ENCODE measurements around the gene SMARCC1.
A peak's percentile ranks its signal among the peaks of the same experiment; 100 is the strongest.
"Not testable (repeated sequence)": the region's sequence is repeated elsewhere in the genome, so short reads cannot be mapped to it uniquely, and the experiment has no call there.

Gene SMARCC1

DNA sequence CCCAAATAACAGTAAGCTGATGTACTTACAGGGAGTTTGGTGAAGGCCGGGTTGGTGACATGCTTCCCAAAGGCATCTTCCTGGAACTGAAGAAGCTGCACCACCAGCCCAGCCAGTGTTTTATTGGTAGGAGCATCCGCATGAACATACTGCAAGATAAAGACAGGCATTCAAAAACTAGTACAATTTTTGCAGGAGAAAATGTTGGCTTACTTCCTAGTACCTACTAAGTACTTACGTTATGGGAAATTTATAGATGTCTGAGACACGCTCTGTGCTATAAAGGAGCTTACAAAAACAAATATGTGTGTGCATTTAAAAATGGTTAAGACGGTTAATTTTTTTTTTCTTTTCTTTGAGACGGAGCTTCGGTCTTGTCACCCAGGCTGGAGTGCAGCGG lies 8.9 kb downstream of the SMARCC1 start:
- DNase-seq (ENCODE audit: insufficient read length, low spot score): no peak
- FAIRE-seq: no peak

DNA sequence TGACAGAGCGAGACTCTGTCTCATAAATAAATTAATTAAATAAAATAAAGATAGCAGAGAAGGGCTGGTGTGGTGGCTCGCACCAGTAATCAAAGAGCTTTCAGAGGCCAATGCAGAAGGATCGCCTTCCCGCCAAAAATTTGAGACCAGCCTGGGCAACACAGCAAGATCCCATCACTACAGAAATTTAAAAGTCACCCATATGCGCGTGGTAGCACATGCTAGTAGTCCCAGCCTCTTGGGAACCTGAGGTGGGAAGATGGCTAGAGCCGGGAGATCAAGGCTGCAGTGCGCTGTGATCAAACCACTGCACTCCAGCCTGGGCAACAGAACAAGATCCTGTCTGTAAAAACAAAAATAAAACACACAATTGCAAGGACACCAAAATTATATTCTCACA lies 9.6 kb downstream of the SMARCC1 start:
- DNase-seq (ENCODE audit: insufficient read length, low spot score) (no peak), FAIRE-seq (no peak)

DNA sequence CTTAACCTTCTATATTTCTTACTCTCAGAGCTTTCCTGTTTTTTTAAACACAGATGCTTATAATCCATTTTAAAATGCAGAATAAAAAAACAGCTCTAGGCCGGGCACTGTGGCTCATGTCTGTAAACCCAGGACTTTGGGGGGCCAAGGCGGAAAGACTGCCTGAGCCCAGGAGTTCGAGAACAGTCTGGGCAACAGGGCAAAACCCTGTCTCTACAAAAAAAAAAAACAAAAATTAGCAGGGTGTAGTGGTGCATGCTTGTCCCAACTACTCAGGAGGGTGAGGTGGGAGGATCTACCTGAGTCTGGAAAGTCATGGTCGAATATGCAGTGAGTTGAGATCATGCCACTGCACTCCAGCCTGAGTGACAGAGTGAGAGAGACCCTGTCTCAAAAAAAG lies 15.5 kb downstream of the SMARCC1 start:
- no peak for FAIRE-seq

DNA sequence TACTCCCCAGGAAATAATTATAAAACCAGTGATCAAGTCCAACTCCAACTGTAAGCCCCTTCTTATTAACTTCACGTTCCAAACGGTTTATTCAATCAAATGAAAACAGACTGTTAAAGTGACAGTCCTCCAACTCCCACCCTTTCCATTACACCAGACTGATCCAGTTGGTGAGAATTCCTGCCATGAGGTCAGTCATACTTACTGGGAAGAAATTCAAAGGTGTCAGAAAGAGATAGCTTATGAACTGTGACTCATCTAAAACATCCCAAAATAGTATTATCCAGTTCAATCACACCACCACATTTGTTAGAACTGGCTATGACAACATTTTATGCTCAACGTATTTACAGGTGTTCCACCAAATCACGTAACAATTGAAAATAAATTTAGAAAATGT lies 19.5 kb downstream of the SMARCC1 start:
- no peak for DNase-seq (ENCODE audit: insufficient read length, low spot score)
- FAIRE-seq: no peak

More for the DNA sequence above, 15.5 kb downstream of the SMARCC1 start:
- no peak for DNase-seq (ENCODE audit: insufficient read length, low spot score)

DNA sequence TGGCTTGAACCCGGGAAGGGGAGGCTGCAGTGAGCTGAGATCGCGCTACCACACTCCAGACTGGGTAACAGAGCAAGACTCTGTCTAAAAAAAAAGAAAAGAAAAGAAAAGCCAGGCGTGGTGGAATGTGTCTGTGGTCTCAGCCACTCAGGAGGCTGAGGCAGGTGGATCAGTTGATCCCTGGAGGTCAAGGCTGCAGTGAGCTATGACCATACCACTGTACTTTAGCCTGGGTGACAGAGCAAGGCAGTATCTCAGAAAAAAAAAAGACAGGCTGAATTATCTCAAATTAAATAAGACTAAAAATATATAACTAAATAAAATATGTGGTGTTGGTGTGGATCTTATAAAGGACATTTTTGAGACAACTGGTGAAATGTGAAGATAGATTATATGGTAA lies 20.6 kb downstream of the SMARCC1 start:
- DNase-seq (ENCODE audit: insufficient read length, low spot score) (no peak), FAIRE-seq (no peak)

DNA sequence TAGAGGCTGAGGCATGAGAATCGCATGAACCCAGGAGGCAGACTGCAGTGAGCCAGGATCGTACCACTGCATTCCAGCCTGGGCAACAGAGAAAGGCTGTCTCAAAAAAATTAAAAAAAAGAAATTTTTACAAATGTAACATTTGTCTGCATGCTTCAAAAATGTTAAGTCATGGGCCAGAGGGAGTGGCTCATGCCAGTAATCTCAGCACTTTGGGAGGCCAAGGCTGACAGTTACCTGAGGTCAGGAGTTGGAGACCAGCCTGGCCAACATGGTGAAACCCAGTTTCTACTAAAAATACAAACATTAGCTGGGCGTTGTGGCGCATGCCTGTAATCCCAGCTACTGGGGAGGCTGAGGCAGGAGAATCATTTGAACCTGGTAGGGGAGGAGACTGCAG lies 21.5 kb downstream of the SMARCC1 start:
- FAIRE-seq; DNase-seq (ENCODE audit: insufficient read length, low spot score): not testable (repeated sequence)

DNA sequence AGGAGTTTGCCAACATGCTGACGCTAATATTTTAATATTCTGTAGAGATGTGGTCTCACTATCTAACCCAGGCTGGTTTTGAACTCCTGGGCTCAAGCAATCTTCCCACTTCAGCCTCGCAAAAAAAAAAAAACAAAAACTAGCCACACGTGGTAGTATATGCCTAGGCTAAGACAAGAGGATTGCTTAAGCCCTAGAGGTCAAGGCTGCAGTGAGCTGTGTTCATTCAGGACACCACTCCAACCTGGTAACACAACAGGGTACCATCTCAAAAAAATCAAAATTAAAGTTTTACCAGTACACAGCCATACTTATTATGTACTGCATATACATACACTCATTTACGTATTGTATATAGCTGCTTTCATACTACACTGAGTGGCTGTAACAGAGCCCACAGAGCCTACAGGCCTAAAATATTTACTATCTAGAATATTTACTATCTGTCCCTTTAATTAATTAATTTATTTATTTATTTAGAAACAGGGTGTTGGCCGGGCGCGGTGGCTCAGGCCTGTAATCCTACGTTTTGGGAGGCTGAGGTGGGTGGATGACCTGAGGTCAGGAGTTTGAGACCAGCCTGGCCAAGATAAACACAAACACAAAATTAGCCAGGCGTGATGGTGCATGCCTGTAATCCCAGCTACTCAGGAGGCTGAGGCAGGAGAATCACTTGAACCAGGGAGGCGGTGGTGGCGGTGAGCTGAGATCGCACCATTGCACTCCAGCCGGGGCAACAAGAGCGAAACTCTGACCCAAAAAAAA lies 23.2 kb downstream of the SMARCC1 start:
- FAIRE-seq: no peak
- DNase-seq (ENCODE audit: insufficient read length, low spot score): no peak

DNA sequence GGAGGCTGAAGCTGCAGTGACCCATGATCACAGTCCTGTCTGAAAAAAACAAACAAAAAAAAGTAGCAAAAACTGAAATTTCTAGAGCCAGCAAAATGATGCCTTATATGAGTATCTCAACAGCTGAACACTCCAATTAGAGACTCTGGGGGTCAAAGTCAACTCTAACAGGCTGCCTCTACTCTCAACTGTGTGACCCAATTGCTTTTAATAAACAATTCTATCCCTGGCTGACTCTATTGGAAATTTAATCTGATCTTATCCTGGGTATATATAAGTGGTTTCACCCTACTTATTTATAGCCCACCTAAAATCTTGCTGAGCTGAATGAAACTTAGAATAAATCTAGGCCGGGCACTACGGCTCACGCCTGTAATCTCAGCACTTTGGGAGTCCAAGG lies 29.0 kb downstream of the SMARCC1 start:
- DNase-seq (ENCODE audit: insufficient read length, low spot score): no peak
- FAIRE-seq: no peak

DNA sequence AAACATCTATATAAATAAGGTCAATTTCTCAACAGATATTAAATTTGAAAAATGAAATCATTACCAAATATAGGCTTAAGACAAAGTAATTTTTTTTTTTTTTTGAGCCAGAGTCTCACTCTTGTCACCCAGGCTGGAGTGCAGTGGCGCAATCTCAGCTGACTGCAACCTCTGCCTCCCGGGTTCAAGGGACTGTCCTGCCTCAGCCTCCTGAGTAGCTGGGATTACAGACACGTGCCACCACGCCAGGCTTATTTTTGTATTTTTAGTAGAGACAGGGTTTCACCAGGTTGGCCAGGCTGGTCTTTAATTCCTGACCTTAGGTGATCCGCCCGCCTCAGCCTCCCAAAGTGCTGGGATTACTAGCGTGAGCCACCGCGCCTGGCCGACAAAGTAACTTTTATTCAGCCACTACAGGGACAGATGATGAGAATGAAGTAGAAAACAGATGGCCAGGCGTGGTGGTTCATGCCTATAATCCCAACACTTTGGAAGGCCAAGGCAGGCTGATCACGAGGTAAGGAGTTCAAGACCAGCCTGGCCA lies 30.8 kb downstream of the SMARCC1 start:
- not testable (repeated sequence) for DNase-seq (ENCODE audit: insufficient read length, low spot score); FAIRE-seq

DNA sequence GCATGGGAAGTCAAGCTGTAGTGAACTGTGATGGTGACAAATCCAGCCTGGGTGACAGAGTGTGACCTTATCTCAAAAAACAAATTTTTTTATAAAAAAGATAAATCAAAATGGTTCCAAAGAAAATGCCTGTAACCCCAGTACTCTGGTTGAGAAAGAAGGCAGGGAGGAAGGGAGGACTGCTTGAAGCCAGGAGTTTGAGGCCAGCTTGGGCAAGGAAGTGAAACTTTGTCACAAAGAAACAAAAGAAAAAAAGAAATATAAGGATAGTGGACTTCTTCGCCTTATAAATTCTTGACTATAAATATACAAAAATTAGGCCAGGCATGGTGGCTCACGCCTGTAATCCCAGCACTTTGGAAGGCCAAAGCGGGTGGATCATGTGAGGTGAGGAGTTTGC lies 34.1 kb downstream of the SMARCC1 start:
- no peak for FAIRE-seq

DNA sequence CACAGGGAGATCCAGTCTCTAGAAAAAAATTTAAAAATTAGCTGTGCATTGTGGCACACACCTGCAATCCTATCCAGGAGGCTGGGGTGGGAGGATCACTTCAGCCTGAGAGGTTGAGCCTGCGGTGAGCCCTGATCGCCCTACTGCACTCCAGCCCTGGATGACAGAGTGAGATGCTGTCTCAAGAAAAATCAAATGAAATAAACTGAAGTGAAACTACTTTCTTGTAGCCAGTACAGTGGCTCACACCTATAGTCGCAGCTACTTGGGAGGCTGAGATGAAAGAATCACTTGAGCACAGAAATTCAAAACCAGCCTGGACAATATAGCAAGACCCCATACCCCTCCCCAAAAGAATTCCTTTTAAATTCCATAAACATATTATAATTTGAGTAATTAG lies 35.4 kb downstream of the SMARCC1 start:
- DNase-seq (ENCODE audit: insufficient read length, low spot score) (no peak), FAIRE-seq (no peak)

More for the DNA sequence above, 34.1 kb downstream of the SMARCC1 start:
- no peak for DNase-seq (ENCODE audit: insufficient read length, low spot score)

DNA sequence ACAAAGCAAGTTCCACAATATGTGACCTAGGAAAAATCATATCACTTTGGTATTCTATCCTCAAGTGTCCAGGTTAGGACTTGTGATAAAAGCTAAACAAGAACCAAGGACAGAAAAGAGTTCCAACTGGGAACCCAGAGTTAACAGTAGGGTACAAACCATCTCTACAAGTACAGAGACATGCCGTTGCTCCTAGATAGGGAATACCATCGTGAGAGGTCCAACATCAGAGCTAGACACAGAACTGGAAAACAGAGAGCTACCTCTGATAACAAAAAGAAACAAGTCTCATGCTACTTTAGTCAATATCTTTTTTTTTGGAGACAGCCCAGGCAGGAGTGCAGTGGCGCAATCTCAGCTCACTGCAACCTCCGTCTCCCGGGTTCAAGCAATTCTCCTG lies 37.8 kb downstream of the SMARCC1 start:
- no peak for FAIRE-seq
- DNase-seq (ENCODE audit: insufficient read length, low spot score): no peak

DNA sequence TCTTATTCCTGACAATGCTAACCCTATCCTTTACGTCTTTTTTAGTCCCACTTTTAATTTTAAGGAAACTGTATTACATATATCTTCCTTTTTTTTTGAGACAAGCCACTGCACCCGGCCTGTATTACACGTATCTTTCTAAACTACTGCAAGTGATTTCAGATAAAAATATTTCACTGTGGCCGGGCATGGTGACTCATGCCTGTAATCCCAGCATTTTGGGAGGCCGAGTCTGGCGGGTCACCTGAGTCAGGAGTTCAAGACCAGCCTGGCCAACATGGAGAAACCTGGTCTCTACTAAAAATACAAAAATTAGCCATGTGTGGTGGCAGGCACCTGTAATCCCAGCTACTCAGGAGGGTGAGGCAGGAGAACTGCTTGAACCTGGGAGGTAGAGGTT lies 38.3 kb downstream of the SMARCC1 start:
- not testable (repeated sequence) for FAIRE-seq; DNase-seq (ENCODE audit: insufficient read length, low spot score)

DNA sequence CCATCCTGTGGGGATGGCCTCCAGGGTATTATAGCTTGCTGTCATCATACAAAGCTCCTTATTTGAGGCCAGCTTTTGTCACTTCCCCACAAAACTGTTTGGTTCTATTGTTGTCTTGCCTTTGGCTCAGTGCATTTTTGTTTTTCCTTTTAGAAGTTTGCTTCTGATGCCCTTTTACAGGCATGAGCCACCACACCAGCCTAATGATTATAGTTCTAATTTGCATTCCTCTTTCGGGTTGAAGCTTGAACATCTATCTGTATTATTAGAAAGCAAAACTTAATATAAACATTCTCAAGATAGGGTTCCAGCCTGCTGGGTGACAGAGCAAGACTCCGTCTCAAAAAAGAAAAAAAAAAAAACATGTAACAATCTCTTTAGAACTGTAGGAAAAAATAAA lies 39.8 kb downstream of the SMARCC1 start:
- FAIRE-seq (no peak), DNase-seq (ENCODE audit: insufficient read length, low spot score) (no peak)

DNA sequence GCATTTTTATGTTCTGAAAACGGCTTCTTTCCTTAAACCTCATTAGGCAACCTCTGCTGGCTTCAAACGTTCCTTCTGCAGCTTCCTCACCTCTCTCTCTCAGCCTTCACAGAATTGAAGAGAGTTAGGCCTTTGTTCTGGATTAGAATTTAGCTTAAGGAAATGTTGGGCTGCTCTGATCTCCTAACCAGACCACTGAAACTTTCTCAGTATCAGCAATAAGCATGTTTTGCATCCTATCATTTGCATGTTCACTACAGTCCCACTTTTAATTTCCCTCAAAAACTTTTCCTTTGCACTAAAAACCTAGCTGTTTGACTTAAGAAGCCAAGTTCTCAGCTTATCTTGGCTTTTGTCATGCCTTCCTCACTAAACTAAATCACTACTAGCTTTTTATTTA lies 49.5 kb downstream of the SMARCC1 start:
- no peak for FAIRE-seq

DNA sequence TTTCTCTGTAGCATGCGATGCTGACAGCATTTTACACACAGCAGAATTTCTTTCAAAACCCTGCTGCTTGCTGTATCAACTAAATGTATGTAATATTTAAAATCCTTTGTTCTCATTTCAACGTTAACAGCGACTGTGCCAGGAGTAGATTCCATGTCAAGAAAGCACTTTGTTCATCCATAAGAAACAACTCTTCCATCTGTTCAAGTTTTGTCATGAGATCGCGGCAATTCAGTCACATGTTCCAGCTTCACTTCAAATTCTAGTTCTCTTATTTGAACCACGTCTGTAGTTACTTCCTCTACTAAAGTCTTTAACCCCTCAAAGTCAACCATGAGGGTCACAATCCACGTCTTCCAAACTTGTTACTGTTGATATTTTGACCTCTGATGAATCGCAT lies 50.6 kb downstream of the SMARCC1 start:
- no peak for DNase-seq (ENCODE audit: insufficient read length, low spot score)
- FAIRE-seq: no peak

More for the DNA sequence above, 49.5 kb downstream of the SMARCC1 start:
- DNase-seq (ENCODE audit: insufficient read length, low spot score): no peak

DNA sequence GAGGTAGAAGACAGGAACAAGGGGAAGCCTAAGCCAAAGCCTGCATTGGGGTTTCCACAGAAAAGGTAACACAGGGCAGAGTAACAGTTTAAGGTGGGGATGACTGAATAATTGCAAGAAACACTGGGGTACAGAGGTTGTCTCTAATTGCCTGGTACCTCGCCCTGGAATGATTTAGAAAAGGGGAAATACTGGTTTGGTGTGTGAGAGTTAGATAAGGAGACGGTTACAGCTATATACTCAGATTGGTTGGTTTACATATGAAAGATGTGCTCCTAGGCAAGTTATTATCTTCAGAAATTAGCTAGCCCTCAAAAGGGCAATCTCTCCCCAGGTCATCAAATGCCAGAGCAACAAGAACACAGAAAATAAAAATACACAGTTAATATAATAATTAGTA lies 58.8 kb downstream of the SMARCC1 start:
- FAIRE-seq (no peak), DNase-seq (ENCODE audit: insufficient read length, low spot score) (no peak)

DNA sequence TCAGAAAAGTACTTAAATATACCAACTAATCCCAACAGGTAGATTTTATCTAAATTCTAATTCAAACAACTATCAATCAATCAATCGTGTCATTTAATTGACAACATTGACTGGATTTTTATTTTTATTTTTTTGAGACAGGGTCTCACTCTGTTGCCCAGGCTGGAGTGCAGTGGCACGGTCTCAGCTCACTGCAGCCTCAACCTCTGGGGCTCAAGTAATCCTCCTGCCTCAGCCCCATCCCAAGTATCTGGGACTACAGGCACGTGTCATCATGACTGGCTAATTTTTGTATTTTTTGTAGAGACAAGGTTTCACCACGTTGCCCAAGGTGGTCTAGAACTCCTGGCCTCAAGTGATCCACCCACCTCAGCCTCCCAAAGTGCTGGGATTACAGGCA lies 64.2 kb downstream of the SMARCC1 start:
- not testable (repeated sequence) for DNase-seq (ENCODE audit: insufficient read length, low spot score); FAIRE-seq

DNA sequence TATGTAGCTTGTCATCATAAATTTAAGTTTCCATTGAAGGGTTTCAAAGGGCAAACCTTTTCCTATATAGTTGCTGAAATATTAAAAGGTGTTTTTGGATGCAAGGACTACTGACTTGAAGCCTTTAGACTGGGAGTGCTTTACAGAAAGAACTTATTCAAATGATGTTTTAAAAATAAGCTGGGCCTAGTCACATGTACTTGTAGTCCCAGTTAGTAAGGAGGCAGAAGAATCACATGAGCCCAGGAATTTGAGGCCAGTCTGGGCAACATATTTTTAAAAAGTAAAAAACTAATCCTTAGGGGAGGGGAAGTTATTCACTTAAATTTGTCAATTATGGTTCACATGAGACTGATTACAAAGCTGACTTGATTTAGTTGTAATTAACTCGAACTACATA lies 65.0 kb downstream of the SMARCC1 start:
- DNase-seq (ENCODE audit: insufficient read length, low spot score) (no peak), FAIRE-seq (no peak)

DNA sequence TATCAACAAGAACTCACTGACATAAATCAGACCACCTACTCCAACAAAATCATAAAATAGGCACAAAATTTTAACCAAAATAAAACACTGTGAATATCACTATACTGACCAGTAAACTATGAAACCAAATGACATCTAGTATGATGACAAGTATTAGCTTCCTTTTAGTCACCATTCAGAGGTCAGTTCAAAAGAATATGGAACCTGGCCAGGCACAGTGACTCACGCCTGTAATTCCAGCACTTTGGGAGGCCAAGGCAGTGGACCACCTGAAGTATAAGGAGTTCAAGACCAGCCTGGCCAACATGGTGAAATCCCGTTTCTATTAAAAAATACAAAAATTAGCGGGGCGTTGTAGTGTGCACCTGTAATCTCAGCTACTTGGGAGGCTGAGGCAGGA lies 65.8 kb downstream of the SMARCC1 start:
- peak; percentile 15 for DNase-seq (ENCODE audit: insufficient read length, low spot score)
- no peak for FAIRE-seq

DNA sequence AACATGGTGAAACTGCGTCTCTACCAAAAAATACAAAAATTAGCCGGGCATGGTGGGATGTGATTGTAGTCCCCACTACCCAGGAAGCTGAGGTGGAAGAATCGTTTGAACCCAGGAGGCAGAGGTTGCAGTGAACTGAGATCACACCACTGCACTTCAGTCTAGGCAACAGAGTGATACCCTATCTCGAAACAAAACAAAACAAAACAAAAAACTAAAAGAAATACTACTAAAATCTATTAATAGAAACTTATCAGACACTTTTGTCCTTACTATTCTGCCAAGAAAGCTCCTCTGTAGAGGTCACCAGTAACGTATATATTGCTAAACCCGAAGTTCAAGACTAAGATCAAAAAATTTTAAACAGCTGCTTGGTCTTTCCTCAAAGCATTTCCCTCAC lies 67.1 kb downstream of the SMARCC1 start:
- FAIRE-seq: no peak
- DNase-seq (ENCODE audit: insufficient read length, low spot score): no peak

DNA sequence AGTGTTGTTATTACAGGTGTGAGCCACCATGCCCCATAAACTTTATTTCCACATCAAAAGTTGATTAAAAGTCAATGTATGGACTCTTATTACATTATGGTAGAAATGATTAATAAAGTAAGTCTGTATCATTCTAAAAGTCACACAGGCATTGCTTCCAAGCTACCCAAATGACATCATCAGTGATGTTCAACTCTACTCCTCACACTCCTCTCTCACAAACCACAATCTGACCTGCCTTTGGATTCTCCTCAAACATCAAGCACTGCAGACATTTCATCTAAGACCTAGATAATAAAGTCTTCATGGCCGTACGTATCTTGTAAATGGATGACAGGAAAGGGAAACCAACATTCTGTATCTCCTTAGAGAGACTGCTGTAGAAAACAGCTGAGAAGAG lies 68.0 kb downstream of the SMARCC1 start:
- no peak for FAIRE-seq

DNA sequence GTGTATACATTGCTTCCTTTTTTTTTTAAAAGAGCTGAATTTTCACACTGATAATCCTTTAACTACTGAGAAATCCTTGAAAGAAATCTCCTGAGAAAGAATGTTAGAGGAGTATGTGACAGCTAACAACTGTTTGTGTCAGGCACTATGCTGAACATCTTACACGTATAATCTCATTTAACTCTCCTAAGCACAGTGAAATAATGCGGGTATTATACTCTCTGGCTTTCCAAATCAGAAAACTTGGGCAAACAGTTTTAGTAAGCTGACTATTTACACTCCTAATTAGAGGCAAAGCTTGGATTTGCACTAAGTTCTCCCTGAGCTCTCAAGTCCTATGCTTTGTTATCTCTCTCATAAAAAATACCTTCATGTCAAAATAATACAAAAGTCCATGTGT lies 69.3 kb downstream of the SMARCC1 start:
- no peak for FAIRE-seq
- no peak for DNase-seq (ENCODE audit: insufficient read length, low spot score)

More for the DNA sequence above, 68.0 kb downstream of the SMARCC1 start:
- DNase-seq (ENCODE audit: insufficient read length, low spot score): no peak
